Measurements from ENCODE around the gene PLA2G4E. TPM values are rescaled to one million over a fixed set of nuclear protein-coding genes. Genes with fewer than 3 reads are reported as not detected.

The PLA2G4E gene
- polyA plus RNA-seq, 3 donors = not detected

DNA sequence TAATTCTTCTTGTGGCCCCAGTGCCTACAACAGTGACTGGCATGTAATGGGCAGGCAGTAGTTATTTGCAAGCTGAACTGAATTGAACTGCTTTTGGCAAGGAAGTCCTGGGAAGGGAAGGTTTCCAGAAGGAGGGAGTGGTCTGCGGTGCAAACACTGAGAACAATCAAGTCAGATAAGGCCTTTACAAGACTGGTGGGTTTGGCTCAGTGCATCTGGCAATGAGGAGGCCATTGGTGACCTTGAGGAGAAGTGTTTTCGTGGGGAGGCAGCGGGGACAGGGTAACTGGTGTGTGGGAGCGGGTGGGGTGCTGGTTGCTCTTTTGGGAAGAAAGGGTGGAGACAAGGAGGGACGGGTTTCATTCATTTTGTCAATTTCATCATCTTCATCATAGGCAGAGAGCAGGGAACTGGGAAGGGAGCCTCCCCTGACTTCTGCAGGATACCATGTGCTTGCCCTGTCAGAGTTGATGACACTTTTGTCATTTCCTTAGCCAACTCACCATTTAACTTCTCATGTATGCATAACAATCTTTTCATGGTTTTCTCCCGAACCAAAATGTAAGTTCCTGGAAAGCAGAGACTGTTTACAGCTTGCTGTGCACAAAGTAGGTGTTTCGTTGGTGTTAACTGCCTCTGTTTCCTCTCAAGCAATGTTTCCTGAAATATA, 40.1 kb downstream of the PLA2G4E start:
- no peak overlapping the region for H3K4me3 Mint-ChIP-seq
- TF ChIP-seq, protein P1, sequence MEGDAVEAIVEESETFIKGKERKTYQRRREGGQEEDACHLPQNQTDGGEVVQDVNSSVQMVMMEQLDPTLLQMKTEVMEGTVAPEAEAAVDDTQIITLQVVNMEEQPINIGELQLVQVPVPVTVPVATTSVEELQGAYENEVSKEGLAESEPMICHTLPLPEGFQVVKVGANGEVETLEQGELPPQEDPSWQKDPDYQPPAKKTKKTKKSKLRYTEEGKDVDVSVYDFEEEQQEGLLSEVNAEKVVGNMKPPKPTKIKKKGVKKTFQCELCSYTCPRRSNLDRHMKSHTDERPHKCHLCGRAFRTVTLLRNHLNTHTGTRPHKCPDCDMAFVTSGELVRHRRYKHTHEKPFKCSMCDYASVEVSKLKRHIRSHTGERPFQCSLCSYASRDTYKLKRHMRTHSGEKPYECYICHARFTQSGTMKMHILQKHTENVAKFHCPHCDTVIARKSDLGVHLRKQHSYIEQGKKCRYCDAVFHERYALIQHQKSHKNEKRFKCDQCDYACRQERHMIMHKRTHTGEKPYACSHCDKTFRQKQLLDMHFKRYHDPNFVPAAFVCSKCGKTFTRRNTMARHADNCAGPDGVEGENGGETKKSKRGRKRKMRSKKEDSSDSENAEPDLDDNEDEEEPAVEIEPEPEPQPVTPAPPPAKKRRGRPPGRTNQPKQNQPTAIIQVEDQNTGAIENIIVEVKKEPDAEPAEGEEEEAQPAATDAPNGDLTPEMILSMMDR (IDR thresholded peaks at IDR 0.05) = no peak
- H3K27ac Mint-ChIP-seq = peak overlapping the region in 3 of 7 donors; percentile 6 to 79 (median 75)
- intact Hi-C loops (cut with micrococcal nuclease) = loop anchor here in 1 of 2 donors (10.0 kb wide), 1 partner anchor 104 kb away; no protein-coding TSS in a partner anchor
- H3K9me3 ChIP-seq (replicated peaks in 1 of 2; ENCODE audit: control insufficient read depth in 1 of 2, insufficient read depth in 1 of 2, low read length in 2 of 2) = no peaks in the 10 kb centered on the region
- no peak overlapping the region for H3K27ac ChIP-seq (ENCODE audit: low read depth in 1 of 2, low read length in 2 of 2)
- H2AFZ ChIP-seq (ENCODE audit: insufficient read depth, low read depth, low read length, poor library complexity, severe bottlenecking) = peak overlapping the region; percentile 27
- H3K4me3 ChIP-seq (replicated peaks in 1 of 3; ENCODE audit: low read depth in 2 of 3, low read length in 3 of 3) = no peak overlapping the region
- DNase-seq = no peak
- H3K4me2 ChIP-seq (replicated peaks; ENCODE audit: extremely low read depth, low read length, poor library complexity, severe bottlenecking) = no peak overlapping the region
- H3K27me3 ChIP-seq (ENCODE audit: control insufficient read depth in 2 of 2, insufficient read depth in 2 of 2, low read length in 2 of 2) = no peaks in the 10 kb centered on the region
- H3K27me3 Mint-ChIP-seq (ENCODE audit: low read depth in 3 of 3) = peaks cover 0 to 5% (median 3%) of the 10 kb centered on the region in 3 donors
- no peaks in the 10 kb centered on the region for H3K79me2 ChIP-seq (ENCODE audit: insufficient read depth, low read length)
- WGBS (ENCODE audit: insufficient coverage) = 93% methylated on average over 3 of the region's 7 CpGs
- peaks cover 12% of the 10 kb centered on the region for H3K4me1 Mint-ChIP-seq
- H3K9me3 Mint-ChIP-seq = no peaks in the 10 kb centered on the region
- H3K4me1 ChIP-seq (ENCODE audit: control insufficient read depth in 1 of 2, insufficient read depth in 2 of 2, low read length in 2 of 2) = no peaks in the 10 kb centered on the region
- no peaks in the 10 kb centered on the region for H3K36me3 ChIP-seq (replicated peaks in 1 of 2; ENCODE audit: control insufficient read depth in 1 of 2, insufficient read depth in 2 of 2, low read length in 2 of 2)
- H3K36me3 Mint-ChIP-seq = no peaks in the 10 kb centered on the region
- H4K20me1 ChIP-seq (ENCODE audit: insufficient read depth, low read length) = no peaks in the 10 kb centered on the region
- H3K9ac ChIP-seq (ENCODE audit: insufficient read depth, low read length, poor library complexity, severe bottlenecking) = no peak overlapping the region

DNA sequence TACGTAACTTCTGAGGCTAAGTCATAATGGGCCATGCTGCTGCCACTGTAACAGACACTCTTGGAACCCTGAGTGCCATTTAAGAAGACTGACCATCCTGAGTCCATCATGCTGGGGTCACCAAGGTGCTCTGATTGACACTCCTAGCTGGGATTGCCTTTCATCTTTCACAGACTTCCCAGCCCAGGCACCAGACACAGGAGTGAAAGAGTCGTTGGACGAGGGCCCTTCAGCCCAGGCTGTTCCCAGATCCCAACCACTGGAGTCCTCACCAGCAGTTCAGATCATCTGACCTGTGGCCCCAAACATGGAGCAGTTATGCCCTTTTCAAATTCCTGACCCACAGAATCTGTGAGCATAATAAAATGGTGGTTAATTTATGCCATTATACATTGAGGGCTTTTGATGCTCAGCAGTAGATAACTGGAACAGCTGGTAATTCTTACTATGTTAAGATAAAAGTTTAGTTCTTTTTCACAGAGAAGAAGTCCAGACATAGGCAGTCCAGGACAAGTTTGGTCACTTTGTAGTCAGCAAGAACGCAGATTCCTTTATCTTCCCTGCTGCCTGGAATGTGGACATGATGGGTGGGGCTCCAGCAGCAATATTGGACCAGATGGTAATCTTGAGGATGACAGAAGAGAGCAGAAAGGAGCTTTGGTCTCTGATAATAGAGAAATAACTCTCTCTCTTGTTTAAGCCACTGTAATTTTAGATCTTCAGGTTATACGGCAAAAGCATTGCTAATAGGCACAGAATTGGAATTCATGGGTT, 41.2 kb downstream of the PLA2G4E start:
- no peak overlapping the region for H3K9ac ChIP-seq (ENCODE audit: insufficient read depth, low read length, poor library complexity, severe bottlenecking)
- DNase-seq = no peak
- Mint-ChIP-seq H3K36me3 (no peaks in the 10 kb centered on the region), H3K9me3 (no peaks in the 10 kb centered on the region), H3K4me1 (peaks cover 15% of the 10 kb centered on the region), H3K27ac (peak overlapping the region in 1 of 7 donors; percentile 9), H3K4me3 (no peak overlapping the region), H3K27me3 (ENCODE audit: low read depth in 3 of 3) (peaks cover 0 to 3% (median 1%) of the 10 kb centered on the region in 3 donors)
- no peak overlapping the region for H2AFZ ChIP-seq (ENCODE audit: insufficient read depth, low read depth, low read length, poor library complexity, severe bottlenecking)
- no peaks in the 10 kb centered on the region for H4K20me1 ChIP-seq (ENCODE audit: insufficient read depth, low read length)
- H3K27ac ChIP-seq (ENCODE audit: low read depth in 1 of 2, low read length in 2 of 2) = no peak overlapping the region
- TF ChIP-seq, protein P1 (IDR thresholded peaks at IDR 0.05) = no peak
- WGBS (ENCODE audit: insufficient coverage) = 98% methylated on average over 5 of the region's 5 CpGs
- H3K36me3 ChIP-seq (replicated peaks in 1 of 2; ENCODE audit: control insufficient read depth in 1 of 2, insufficient read depth in 2 of 2, low read length in 2 of 2) = no peaks in the 10 kb centered on the region
- intact Hi-C loops (cut with micrococcal nuclease) = loop anchor here in 1 of 2 donors (10.0 kb wide), 1 partner anchor 105 kb away; no protein-coding TSS in a partner anchor
- no peaks in the 10 kb centered on the region for H3K27me3 ChIP-seq (ENCODE audit: control insufficient read depth in 2 of 2, insufficient read depth in 2 of 2, low read length in 2 of 2)
- H3K4me1 ChIP-seq (ENCODE audit: control insufficient read depth in 1 of 2, insufficient read depth in 2 of 2, low read length in 2 of 2) = peaks cover 0 to 2% of the 10 kb centered on the region in 2 donors
- H3K4me3 ChIP-seq (replicated peaks in 1 of 3; ENCODE audit: low read depth in 2 of 3, low read length in 3 of 3) = no peak overlapping the region
- no peaks in the 10 kb centered on the region for H3K79me2 ChIP-seq (ENCODE audit: insufficient read depth, low read length)
- H3K9me3 ChIP-seq (replicated peaks in 1 of 2; ENCODE audit: control insufficient read depth in 1 of 2, insufficient read depth in 1 of 2, low read length in 2 of 2) = no peaks in the 10 kb centered on the region
- H3K4me2 ChIP-seq (replicated peaks; ENCODE audit: extremely low read depth, low read length, poor library complexity, severe bottlenecking) = no peak overlapping the region

Measured in CD14-positive monocyte (primary cell).